OCI-LY7 (cell line): ENCODE measurements around the gene SYT7. TPM values are rescaled to one million over a fixed set of nuclear protein-coding genes. Genes with fewer than 3 reads are reported as not detected.

Experiments
- BruUV-seq: library from RNA; stranded (reverse); fragments of 400-500 nt; replicated peaks from 2 replicates; lab custom pipeline; 2021; lab: Mats Ljungman, UMichigan
- CTCF ChIA-PET: fragments of 300-600 bp; sonication (Branson Sonifier 250); formaldehyde crosslinking; loops from one replicate; lab custom pipeline; 2022; ENCODE audit warnings: antibody characterized with exemption; ENCODE audit not compliant: unreplicated experiment; lab: Charles Lee
- POLR2A ChIA-PET: fragments of 300-600 bp; sonication (Branson Sonifier 250); formaldehyde crosslinking; loops from one replicate; lab custom pipeline; 2022; ENCODE audit warnings: antibody characterized with exemption; lab: Charles Lee
- DNase-seq: peaks from one replicate; pipeline ENCODE4 v3.0.0-alpha.2; 2015; ENCODE audit warnings: low spot score
- H2AFZ ChIP-seq: fragments of 200-600 bp; sonication (generic), shearing (Covaris generic); 2 replicates; pipeline ENCODE4 v1.6.1; 2014; ENCODE audit warnings: mild to moderate bottlenecking, antibody characterized with exemption, low read length, moderate library complexity
- H3K27ac ChIP-seq: fragments of 200-600 bp; sonication (generic); 2 replicates; pipeline ENCODE4 v1.5.1; 2014; ENCODE audit warnings: mixed run types, low read depth, mild to moderate bottlenecking, moderate library complexity, low read length, inconsistent platforms; ENCODE audit not compliant: poor library complexity, severe bottlenecking
- H3K36me3 ChIP-seq: fragments of 200-600 bp; sonication (generic); 2 replicates; pipeline ENCODE4 v1.6.1; 2014; ENCODE audit warnings: mild to moderate bottlenecking, antibody characterized with exemption, low read length, moderate library complexity, mixed read lengths; ENCODE audit not compliant: insufficient read depth
- H3K4me1 ChIP-seq: fragments of 200-600 bp; sonication (generic); 2 replicates; pipeline ENCODE4 v1.5.1; 2014; ENCODE audit warnings: mild to moderate bottlenecking, low read length; ENCODE audit not compliant: insufficient read depth, poor library complexity, severe bottlenecking
- H3K4me2 ChIP-seq: fragments of 200-600 bp; sonication (generic); 2 replicates; pipeline ENCODE4 v1.6.1; 2014; ENCODE audit warnings: mild to moderate bottlenecking, low read length
- H3K4me3 ChIP-seq: fragments of 200-600 bp; sonication (generic); 2 replicates; pipeline ENCODE4 v1.5.1; 2014; ENCODE audit warnings: mild to moderate bottlenecking, low read depth, low read length; ENCODE audit not compliant: poor library complexity, severe bottlenecking
- H3K79me2 ChIP-seq: fragments of 200-600 bp; sonication (generic); 2 replicates; pipeline ENCODE4 v1.6.1; 2016; ENCODE audit warnings: low read depth, mild to moderate bottlenecking, low read length, moderate library complexity, mixed read lengths; ENCODE audit not compliant: insufficient read depth
- H3K9me2 ChIP-seq: fragments of 200-600 bp; sonication (generic); 2 replicates; pipeline ENCODE4 v1.6.1; 2016; ENCODE audit warnings: mild to moderate bottlenecking, low read length, mixed read lengths; ENCODE audit not compliant: insufficient read depth
- H3K9me3 ChIP-seq: fragments of 200-600 bp; sonication (generic); 2 replicates; pipeline ENCODE4 v1.6.1; 2014; ENCODE audit warnings: mild to moderate bottlenecking, mixed run types, low read length, mixed read lengths
- H4K20me1 ChIP-seq: fragments of 200-600 bp; sonication (generic); 2 replicates; pipeline ENCODE4 v1.6.1; 2014; ENCODE audit warnings: mild to moderate bottlenecking, antibody characterized with exemption, low read length, moderate library complexity, mixed read lengths; ENCODE audit not compliant: insufficient read depth
- EZH2phosphoT487 ChIP-seq: fragments of 200-600 bp; sonication (generic); IDR thresholded peaks from 2 replicates; pipeline ENCODE4 v1.6.1; 2018; ENCODE audit warnings: low read depth, borderline replicate concordance, mild to moderate bottlenecking, mixed run types, antibody characterized with exemption, low read length, moderate library complexity, mixed read lengths
- intact Hi-C: fragments of 100-400 bp; cut with micrococcal nuclease; formaldehyde crosslinking; loops from one replicate; pipeline ENCODE4 v1.10.0; 2022; ENCODE audit not compliant: unreplicated experiment
- total RNA-seq, 2 experiments: library from RNA; depleted of rRNA in 1 of 2; stranded (reverse); fragments of >200 nt in 1 of 2; shearing (Covaris generic) in 1 of 2; gene quantifications; 2 replicates each; pipeline ENCODE4 v1.2.3, GENCODE V29; 2014 to 2022
- TF ChIP-seq, protein P1 (sequence below): fragments of 200-600 bp; sonication (generic); conservative IDR thresholded peaks from 2 replicates; pipeline ENCODE4 v1.5.1; 2014; ENCODE audit warnings: mild to moderate bottlenecking, antibody characterized with exemption, low read length, moderate library complexity, mixed read lengths

Gene SYT7
- total RNA-seq, 2 experiments from 2014 or later: not detected

DNA sequence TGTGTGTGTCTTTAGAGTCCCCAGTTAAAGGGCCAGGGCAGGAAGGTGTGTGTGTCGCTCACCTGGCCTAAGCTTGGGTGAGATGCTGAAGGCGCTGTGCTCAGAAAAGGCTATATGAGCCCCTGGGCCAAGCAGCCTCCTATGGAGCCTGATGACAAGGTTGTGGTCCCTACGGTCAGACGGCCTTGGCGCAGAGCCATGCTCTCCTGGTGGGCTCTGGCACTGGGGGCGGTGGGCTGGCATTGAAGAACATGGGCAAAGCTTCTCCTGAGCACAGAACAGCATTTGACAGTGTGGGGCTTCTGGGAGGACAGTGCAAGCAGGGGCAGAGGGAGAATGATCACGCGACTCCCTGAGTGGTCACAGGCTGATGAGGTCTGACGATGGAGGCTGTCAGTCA is 83.0 kb downstream of the SYT7 start:
- CTCF ChIA-PET: no interaction called here
- no peaks in the 10 kb centered on the region for H3K9me3 ChIP-seq
- H3K27ac ChIP-seq: no peak overlapping the region
- H3K4me3 ChIP-seq: no peak overlapping the region
- no peak overlapping the region for H3K4me2 ChIP-seq
- BruUV-seq: no TSS peak
- H4K20me1 ChIP-seq: no peaks in the 10 kb centered on the region
- DNase-seq: no peak
- H2AFZ ChIP-seq: no peak overlapping the region
- no peaks in the 10 kb centered on the region for H3K79me2 ChIP-seq
- no peaks in the 10 kb centered on the region for H3K4me1 ChIP-seq
- intact Hi-C loops: no loop called here
- no peak for TF ChIP-seq EZH2phosphoT487
- TF ChIP-seq, protein P1, sequence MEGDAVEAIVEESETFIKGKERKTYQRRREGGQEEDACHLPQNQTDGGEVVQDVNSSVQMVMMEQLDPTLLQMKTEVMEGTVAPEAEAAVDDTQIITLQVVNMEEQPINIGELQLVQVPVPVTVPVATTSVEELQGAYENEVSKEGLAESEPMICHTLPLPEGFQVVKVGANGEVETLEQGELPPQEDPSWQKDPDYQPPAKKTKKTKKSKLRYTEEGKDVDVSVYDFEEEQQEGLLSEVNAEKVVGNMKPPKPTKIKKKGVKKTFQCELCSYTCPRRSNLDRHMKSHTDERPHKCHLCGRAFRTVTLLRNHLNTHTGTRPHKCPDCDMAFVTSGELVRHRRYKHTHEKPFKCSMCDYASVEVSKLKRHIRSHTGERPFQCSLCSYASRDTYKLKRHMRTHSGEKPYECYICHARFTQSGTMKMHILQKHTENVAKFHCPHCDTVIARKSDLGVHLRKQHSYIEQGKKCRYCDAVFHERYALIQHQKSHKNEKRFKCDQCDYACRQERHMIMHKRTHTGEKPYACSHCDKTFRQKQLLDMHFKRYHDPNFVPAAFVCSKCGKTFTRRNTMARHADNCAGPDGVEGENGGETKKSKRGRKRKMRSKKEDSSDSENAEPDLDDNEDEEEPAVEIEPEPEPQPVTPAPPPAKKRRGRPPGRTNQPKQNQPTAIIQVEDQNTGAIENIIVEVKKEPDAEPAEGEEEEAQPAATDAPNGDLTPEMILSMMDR: no peak
- H3K9me2 ChIP-seq: no peaks in the 10 kb centered on the region
- no peaks in the 10 kb centered on the region for H3K36me3 ChIP-seq
- POLR2A ChIA-PET: no interaction called here

DNA sequence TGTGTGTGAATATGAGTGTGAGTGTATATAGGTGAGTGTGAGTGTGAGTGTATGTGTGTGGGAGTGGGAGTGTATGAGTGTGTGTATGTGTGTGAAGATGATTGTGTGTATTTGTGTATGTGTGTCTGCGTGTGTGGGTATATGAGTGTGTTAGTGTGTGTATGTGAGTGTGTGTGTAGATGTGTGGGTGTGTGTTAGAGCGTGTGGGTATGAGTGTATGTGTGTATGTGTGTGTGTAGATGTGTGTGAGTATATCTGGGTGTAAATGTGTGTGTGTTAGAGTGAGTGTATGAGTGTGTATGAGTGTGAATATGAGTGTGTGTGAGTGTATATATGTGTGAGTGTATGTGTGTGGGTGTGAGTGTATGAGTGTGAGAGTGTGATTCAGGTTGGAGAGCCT is 83.4 kb downstream of the SYT7 start:
- TF ChIP-seq, protein P1: no peak
- no peak for TF ChIP-seq EZH2phosphoT487
- no TSS peak for BruUV-seq
- no peaks in the 10 kb centered on the region for H3K4me1 ChIP-seq
- no peaks in the 10 kb centered on the region for H3K9me2 ChIP-seq
- intact Hi-C loops: no loop called here
- H3K4me2 ChIP-seq: no peak overlapping the region
- H3K4me3 ChIP-seq: no peak overlapping the region
- no peak overlapping the region for H2AFZ ChIP-seq
- POLR2A ChIA-PET: no interaction called here
- H3K9me3 ChIP-seq: no peaks in the 10 kb centered on the region
- H3K27ac ChIP-seq: no peak overlapping the region
- no peak for DNase-seq
- H3K79me2 ChIP-seq: no peaks in the 10 kb centered on the region
- no peaks in the 10 kb centered on the region for H4K20me1 ChIP-seq
- H3K36me3 ChIP-seq: no peaks in the 10 kb centered on the region
- CTCF ChIA-PET: no interaction called here

DNA sequence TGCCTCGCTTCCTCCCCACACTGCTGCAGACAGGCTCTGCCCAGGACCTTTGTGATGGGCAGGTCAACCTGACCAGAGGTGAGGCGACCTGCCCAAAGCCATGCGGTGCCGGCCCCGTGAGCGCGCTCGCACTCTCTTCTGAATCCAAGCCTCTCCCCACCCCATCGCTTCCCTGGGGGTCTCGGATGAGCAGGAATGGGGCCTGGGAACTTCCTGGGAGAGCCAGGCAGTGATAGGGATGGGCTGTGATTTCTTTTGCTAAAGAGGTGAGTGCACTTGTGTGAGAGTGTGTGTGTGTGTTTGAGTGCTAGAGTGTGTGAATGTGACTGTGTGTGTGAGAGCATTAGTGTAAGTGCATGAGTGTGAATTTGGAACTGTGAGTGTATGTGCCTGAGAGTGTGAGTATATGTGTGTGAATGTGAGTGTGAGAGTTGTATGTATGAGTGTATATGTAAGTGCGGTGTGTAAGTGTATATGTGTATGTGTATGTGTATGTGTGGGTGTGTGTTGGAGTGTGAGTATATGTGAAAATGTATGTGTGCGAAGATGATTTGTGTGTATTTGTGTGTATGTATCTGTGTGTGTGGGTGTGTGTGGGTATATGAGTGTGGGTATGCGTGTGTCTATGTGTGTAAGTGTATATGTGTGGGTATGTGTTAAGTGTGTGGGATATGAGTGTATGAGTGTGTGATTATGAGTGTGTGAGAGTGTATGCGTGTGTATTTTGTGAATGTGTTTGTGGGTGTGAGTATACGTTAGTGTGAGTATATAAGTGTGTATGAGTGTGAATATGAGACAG is 84.1 kb downstream of the SYT7 start:
- Histone ChIP-seq H3K79me2 (no peaks in the 10 kb centered on the region), H3K9me3 (no peaks in the 10 kb centered on the region), H2AFZ (no peak overlapping the region), H3K4me2 (no peak overlapping the region), H3K4me1 (no peaks in the 10 kb centered on the region), H3K36me3 (no peaks in the 10 kb centered on the region), H3K27ac (no peak overlapping the region), H3K9me2 (no peaks in the 10 kb centered on the region), H3K4me3 (no peak overlapping the region), H4K20me1 (no peaks in the 10 kb centered on the region)
- CTCF ChIA-PET: no interaction called here
- POLR2A ChIA-PET: no interaction called here
- intact Hi-C loops: no loop called here
- TF ChIP-seq EZH2phosphoT487: no peak
- TF ChIP-seq, protein P1: no peak
- no peak for DNase-seq
- no TSS peak for BruUV-seq
